Uterus (tissue), 4 donors: ENCODE data around the gene MSI2. TPM values are rescaled to one million over a fixed set of nuclear protein-coding genes. Genes with fewer than 3 reads are reported as not detected.

ENCODE experiments used
- DNase-seq, 2 donors: peaks; one replicate each; pipeline ENCODE4 v3.0.0-alpha.2; 2019 to 2020
- H3K27ac ChIP-seq, 2 donors: fragments of 200-600 bp; sonication (generic); 1 replicate in 1 of 2; 2 replicates in 1 of 2; pipeline ENCODE4 v1.5.1; 2016 to 2018
- H3K27me3 ChIP-seq, 2 donors: fragments of 200-600 bp; sonication (generic); one replicate each; pipeline ENCODE4 v1.5.1; 2018 to 2019; ENCODE audit warnings: control low read depth in 1 of 2
- H3K36me3 ChIP-seq, 2 donors: fragments of 200-600 bp; sonication (generic); one replicate each; pipeline ENCODE4 v1.5.1; 2019; ENCODE audit warnings: control low read depth in 1 of 2
- H3K4me1 ChIP-seq, 2 donors: fragments of 200-600 bp; sonication (generic); one replicate each; pipeline ENCODE4 v1.5.1; 2018 to 2019; ENCODE audit warnings: control low read depth in 1 of 2
- H3K4me3 ChIP-seq, 2 donors: fragments of 200-600 bp; sonication (generic); 1 replicate in 1 of 2; 2 replicates in 1 of 2; pipeline ENCODE4 v1.5.1; 2018 to 2019; ENCODE audit warnings: mild to moderate bottlenecking in 1 of 2
- H3K9me3 ChIP-seq, 2 donors: fragments of 200-600 bp; sonication (generic); one replicate each; pipeline ENCODE4 v1.5.1; 2019; ENCODE audit warnings: control low read depth in 1 of 2
- CTCF ChIP-seq, 4 experiments: fragments of 200-600 bp in 2 of 4; fragments of 450-650 bp in 2 of 4; sonication (generic) in 2 of 4; IDR thresholded peaks; one replicate each; pipeline ENCODE4 v1.5.1; 2016 to 2019; ENCODE audit warnings: antibody characterized with exemption in 4 of 4, mild to moderate bottlenecking in 2 of 4, moderate library complexity in 1 of 4
- POLR2A ChIP-seq, 2 donors: fragments of 450-650 bp; IDR thresholded peaks; one replicate each; pipeline ENCODE4 v1.6.1; 2016; ENCODE audit warnings: antibody characterized with exemption in 2 of 2, mild to moderate bottlenecking in 1 of 2, moderate library complexity in 1 of 2
- intact Hi-C: fragments of 100-400 bp; cut with DNase I; formaldehyde crosslinking; loops from one replicate; pipeline ENCODE4 v1.15.1; 2023; ENCODE audit warnings: low total_unique reads
- total RNA-seq, 4 donors: library from RNA; depleted of rRNA in 3 of 4; stranded (reverse); fragments of >200 nt in 3 of 4; gene quantifications; one replicate each; pipeline versions ENCODE4 v1.1.0 to v1.2.4, GENCODE V29; 2014 to 2023
- donor health status: DM: yes; HTN: yes; CAD: no.

Gene MSI2
- total RNA-seq, 4 donors from 2014 or later, result 13.2 to 60.8 (median 44.5) TPM

- H3K4me1 ChIP-seq, result peaks cover 0 to 6% of the 10 kb centered on the region in 2 donors
- no peaks in the 10 kb centered on the region for H3K9me3 ChIP-seq
- H3K36me3 ChIP-seq, result no peaks in the 10 kb centered on the region
- TF ChIP-seq CTCF (IDR thresholded peaks at IDR 0.05) (no peak), POLR2A (IDR thresholded peaks at IDR 0.05) (no peak)
- H3K27me3 ChIP-seq, result no peaks in the 10 kb centered on the region
- no peak overlapping the region for H3K27ac ChIP-seq
- no peak overlapping the region for H3K4me3 ChIP-seq
- DNase-seq, result no peak
- intact Hi-C loops, result no loop called here
Measured at GRCh38 chr17:57286399-57287105, 30.2 kb downstream of the MSI2 start.

DNA sequence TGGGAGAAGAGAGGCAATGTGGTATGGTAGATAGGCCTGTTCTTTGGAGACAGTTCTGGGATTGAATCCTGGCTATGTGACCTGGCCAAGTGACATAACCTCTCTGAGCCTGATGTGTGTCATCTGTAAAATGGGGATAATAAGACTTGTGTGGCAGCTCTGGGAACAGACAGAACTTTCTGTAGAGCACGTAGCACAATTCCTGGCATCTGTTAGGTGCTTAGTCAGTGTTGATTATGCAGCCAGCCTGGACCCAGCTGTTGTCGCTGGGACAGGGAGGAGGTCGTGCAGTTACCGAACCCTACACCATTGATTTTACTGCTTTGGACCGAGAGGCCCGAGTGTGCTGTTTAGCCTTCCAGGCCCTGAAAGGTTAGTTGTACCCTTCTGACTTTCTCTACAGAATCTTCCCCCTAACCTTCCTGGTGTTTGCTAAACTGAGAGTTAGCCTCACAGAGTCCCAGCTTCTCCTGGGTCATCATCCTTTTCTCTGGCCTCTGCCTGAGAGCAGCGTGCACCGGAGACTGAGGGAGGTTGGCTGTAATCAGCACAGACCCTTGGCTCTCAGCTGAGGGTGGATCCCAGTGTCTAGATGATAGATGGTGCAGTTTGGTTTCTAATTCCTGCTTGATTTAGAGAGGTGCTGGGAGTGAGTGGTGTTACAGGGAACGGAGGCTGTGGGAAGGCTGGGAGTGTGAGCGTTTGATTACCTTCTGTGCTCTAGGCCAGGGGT lies 31.9 kb downstream of the MSI2 start:
- peak overlapping the region in 1 of 2 donors; percentile 26 for H3K27ac ChIP-seq
- no peaks in the 10 kb centered on the region for H3K27me3 ChIP-seq
- peak in 1 of 2 donors; percentile 43 for DNase-seq
- no peaks in the 10 kb centered on the region for H3K9me3 ChIP-seq
- no peaks in the 10 kb centered on the region for H3K36me3 ChIP-seq
- H3K4me3 ChIP-seq, result no peak overlapping the region
- intact Hi-C loops, result no loop called here
- H3K4me1 ChIP-seq, result peaks cover 0 to 6% of the 10 kb centered on the region in 2 donors
- TF ChIP-seq POLR2A (IDR thresholded peaks at IDR 0.05) (no peak), CTCF (IDR thresholded peaks at IDR 0.05) (no peak)

DNA sequence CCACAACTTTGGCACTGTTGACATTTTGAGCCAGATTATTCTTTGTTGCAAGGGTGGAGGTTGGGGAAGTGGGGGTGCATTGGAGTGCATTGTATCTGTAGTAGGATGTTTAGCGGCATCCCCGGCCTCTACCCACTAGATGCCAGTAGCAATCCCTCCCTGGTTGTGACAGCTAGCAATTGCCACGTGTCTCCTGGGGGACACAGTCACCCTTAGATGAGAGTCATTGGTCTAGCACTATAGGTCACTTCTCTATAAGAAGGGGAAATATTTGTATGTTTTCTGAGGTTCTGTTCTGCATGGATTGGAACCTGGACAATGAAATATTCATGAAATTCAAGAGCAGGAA lies 32.4 kb downstream of the MSI2 start:
- DNase-seq, result no peak
- intact Hi-C loops, result no loop called here
- Histone ChIP-seq H3K9me3 (no peaks in the 10 kb centered on the region), H3K27ac (peak overlapping the region in 1 of 2 donors; percentile 45), H3K4me3 (no peak overlapping the region), H3K4me1 (peaks cover 0 to 6% of the 10 kb centered on the region in 2 donors), H3K36me3 (no peaks in the 10 kb centered on the region), H3K27me3 (no peaks in the 10 kb centered on the region)
- TF ChIP-seq CTCF (IDR thresholded peaks at IDR 0.05), result no peak
- no peak for TF ChIP-seq POLR2A (IDR thresholded peaks at IDR 0.05)

DNA sequence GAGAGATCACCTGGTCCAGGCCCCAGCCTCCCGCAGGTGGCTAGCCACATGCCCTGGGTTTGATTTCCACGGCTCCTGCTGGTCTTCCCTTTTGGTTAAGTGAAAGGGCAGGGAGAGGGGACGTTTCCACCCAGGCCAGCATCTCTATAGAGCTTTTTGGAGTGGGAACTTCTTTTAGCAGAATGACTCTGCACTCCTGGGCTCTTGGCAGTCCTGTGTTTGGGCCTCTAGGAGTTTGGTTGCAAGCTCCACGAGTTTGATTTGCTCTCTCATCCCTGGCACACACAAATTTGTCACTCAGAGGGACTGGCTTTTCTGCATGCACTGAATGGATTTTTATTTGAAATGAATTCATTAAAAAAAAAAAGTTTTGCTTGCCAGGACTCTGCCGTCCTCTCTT lies 32.8 kb downstream of the MSI2 start:
- Histone ChIP-seq H3K4me3 (no peak overlapping the region), H3K4me1 (peaks cover 0 to 6% of the 10 kb centered on the region in 2 donors), H3K9me3 (no peaks in the 10 kb centered on the region), H3K27ac (peak overlapping the region in 1 of 2 donors; percentile 45), H3K36me3 (no peaks in the 10 kb centered on the region), H3K27me3 (no peaks in the 10 kb centered on the region)
- intact Hi-C loops, result no loop called here
- no peak for TF ChIP-seq CTCF (IDR thresholded peaks at IDR 0.05)
- TF ChIP-seq POLR2A (IDR thresholded peaks at IDR 0.05), result no peak
- no peak for DNase-seq

DNA sequence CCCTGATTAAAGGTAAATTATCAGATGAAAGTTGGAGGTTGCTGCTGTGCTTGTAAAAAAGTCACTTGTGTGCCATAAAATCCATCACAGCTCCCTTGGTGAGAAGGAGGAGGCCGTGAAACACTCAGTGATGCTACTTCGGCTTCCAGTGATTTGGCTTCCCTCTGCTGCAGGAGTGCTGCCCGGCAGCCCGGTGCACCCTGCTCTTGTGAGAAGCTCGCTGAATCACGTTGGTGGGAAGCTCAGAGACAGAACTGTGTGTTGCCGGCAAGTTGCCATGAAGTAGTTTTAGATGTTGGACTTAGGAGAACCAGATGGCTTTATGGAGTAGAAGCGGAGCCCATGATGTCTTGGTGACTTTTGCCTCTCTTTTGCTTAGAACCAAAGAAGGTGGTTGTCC lies 33.3 kb downstream of the MSI2 start:
- Histone ChIP-seq H3K36me3 (no peaks in the 10 kb centered on the region), H3K27ac (peak overlapping the region in 1 of 2 donors; percentile 45), H3K9me3 (no peaks in the 10 kb centered on the region), H3K4me1 (peaks cover 0 to 6% of the 10 kb centered on the region in 2 donors), H3K27me3 (no peaks in the 10 kb centered on the region), H3K4me3 (no peak overlapping the region)
- no peak for DNase-seq
- intact Hi-C loops, result no loop called here
- no peak for TF ChIP-seq POLR2A (IDR thresholded peaks at IDR 0.05)
- TF ChIP-seq CTCF (IDR thresholded peaks at IDR 0.05), result no peak
